Activated CD8-positive, alpha-beta memory T cell treated with anti-CD3 and anti-CD28 coated beads for 1 hour (primary cell): ENCODE data around the gene ARFGEF2.
"Not testable (repeated sequence)": the region's sequence is repeated elsewhere in the genome, so short reads cannot be mapped to it uniquely, and the experiment has no call there.

ENCODE experiments used
- DNase-seq, 2 donors: peaks; one replicate each; pipeline ENCODE4 v3.0.0-alpha.2; 2020; ENCODE audit warnings: low read depth in 1 of 2; ENCODE audit errors: extremely low read depth in 1 of 2

ARFGEF2 gene

GRCh38 chr20:48949304-48950170 lies 28.0 kb downstream of the ARFGEF2 start:
- DNase-seq, result no peak

GRCh38 chr20:48951041-48951440 lies 29.5 kb downstream of the ARFGEF2 start:
- DNase-seq, result no peak

- DNase-seq, result no peak
Measured at GRCh38 chr20:48951646-48952045, 30.1 kb downstream of the ARFGEF2 start.

GRCh38 chr20:48952656-48953055 lies 31.1 kb downstream of the ARFGEF2 start:
- no peak for DNase-seq

- no peak for DNase-seq
Measured at GRCh38 chr20:48953653-48954052, 32.1 kb downstream of the ARFGEF2 start.

DNA sequence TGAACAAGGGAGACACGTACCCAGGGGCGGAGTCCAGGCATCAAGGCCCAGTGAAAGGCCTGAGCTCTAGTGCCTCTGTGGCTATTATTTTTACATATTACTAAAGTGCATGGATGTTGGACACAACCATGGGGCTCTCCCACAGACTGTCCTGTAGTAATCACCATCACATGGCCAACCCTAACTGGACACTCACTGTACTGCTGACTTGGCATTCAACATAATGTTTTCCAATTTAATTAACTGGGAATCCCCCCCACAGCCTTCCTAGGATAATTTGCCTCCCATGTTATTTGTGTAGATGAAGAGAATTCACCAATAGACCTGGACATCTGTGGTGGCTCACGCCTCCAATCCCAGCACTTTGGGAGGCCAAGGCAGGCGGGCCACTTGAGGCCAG lies 34.5 kb downstream of the ARFGEF2 start:
- DNase-seq, result no peak

DNA sequence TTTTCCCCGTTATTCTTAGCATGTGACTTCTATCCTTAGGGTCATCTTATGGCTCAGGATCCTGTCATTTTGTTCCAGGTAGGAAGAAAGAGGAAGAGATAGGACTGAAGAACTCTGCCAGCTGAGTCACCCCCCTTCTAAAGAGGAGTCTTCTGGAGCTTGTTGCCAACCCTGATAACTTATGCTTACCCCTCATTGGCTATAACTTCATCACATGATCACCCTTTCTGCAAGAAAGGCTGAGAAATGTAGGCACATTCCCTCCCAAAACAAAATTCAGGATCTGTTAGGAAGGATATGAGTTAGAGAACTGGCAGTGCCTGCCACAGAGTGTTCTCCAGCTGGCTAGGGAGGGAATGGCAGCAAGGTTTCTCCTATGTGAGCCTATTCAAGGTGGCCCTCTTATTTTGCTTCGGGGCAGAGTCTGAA lies 35.6 kb downstream of the ARFGEF2 start:
- DNase-seq, result no peak

DNA sequence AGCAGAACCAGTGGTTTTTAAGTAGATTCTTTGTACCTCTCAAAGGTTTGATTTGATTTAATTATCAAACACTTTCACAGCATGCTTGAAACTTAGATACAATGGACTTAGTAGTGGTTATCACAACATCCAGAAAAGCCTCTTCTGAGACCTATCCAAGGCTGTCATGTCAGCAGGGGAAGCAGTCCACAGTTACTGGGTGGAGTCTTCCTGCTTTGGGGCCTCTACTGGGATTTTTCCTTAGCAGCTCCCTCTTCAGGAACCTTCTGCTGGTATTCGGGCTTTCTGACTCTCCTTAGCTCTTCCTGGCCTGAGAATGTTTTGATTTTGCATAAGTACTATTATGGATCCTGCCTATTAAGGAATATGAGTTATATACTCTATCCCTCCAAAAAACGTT lies 36.0 kb downstream of the ARFGEF2 start:
- DNase-seq, result no peak

GRCh38 chr20:48958743-48959142 lies 37.2 kb downstream of the ARFGEF2 start:
- no peak for DNase-seq

- no peak for DNase-seq
Measured at GRCh38 chr20:48959899-48960550, 38.5 kb downstream of the ARFGEF2 start.

GRCh38 chr20:48962421-48962820 lies 40.9 kb downstream of the ARFGEF2 start:
- DNase-seq, result no peak

DNA sequence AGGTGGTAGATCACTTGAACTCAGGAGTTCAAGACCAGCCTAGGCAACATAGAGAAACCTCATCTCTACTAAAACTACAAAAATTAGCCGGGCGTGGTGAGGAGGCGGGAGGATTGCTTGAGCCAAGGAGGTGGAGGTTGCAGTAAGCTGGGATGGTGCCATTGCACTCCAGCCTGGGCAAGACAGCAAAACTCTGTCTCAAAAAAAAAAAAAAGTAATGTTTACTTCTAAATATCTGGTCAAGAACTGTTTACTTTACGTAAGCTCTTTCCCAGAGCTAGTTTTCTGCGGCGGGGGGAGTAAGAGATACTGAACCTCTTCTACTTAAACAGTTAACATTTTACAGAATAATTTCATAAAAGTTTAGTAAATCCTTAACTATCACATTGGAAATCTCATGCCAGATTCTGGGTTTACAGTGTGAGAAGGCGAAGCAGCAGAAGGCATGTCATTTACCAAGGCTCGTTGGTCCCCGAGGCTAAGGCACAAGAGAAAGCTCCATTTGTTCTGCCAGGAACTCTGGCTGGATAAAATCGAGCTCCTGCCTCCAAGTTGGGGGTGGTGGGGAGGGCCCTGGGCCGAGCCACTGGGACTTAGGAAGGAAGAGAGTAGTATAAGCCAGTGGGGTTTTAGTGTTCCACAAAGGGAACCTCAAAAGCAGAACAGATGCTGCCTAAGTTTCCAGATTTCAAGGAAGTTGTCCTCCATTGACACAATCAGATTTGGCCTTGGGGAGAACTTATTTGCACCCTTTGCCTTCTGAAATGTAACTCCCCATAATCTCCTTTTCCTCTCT lies 41.7 kb downstream of the ARFGEF2 start:
- DNase-seq, result no peak

DNA sequence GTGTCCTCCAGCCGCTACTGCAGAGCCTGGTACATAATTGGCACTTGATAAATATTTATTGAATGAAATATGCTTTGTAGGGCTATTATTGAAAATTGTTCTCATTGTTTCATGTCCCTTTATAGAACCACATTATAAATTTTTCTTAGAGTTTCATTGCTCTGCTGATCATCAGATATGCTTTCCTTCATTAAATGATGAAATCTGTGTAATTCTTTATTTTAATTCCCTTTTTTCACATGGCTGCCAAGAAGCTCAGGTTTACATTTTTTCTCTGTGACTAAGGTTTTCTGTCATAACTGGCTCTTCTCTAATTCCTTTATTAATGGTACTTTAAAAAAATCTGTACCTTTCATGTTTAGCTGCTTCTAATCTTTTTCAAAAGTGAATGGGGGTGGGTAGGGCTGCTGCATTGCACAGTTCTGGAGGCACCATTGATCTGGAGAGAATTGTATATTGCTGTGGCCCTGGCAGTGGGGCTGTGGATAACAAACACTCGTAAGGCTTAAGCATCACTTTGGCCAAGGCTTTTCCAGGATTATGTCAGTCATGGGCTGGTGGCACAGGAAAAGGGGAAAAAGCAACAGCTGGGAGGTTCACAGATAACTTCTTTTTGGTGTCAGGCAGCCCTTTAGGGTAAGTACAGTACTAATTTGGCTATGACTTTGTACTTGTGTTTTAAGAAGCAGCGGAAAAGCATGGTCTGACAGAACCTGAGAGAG lies 43.8 kb downstream of the ARFGEF2 start:
- no peak for DNase-seq

GRCh38 chr20:48970681-48971365 lies 49.3 kb downstream of the ARFGEF2 start:
- no peak for DNase-seq

- DNase-seq, result no peak
Measured at GRCh38 chr20:48971956-48972355, 50.4 kb downstream of the ARFGEF2 start.

DNA sequence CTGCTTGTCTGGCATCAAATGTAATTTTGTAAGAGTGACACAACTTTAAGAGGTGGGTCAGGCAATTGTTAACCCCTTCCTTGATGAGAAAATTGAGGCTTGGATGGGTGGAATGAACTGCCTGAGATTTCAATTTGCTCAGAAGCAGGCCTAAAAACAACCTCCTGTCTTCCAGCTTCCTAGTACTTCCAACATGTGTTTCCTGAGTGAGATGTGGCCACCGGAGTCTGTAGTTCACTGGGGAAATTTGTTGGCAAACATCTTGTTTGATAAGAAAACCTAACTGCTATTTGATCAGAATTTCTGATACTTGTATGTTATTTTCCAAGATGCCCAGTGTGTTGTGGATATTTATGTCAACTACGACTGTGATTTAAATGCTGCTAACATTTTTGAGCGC lies 51.3 kb downstream of the ARFGEF2 start:
- DNase-seq, result no peak

DNA sequence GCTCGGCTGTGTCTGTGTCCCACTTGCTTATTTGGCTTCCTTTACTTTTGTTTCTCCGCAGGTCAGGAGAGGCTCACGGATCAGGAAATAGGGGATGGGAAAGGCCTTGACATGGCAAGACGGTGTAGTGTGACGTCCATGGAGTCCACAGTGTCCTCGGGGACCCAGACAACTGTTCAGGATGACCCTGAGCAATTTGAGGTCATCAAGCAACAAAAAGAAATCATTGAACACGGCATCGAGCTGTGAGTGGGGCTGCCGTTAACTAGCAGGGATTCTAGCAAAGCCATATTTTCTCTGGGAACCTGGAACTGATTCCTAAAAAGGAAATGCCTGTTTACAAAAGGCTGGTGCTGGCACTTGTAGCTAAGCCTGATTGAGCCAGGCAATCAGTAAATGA lies 54.4 kb downstream of the ARFGEF2 start:
- no peak for DNase-seq

- not testable (repeated sequence) for DNase-seq
Measured at GRCh38 chr20:48979980-48980379, 58.5 kb downstream of the ARFGEF2 start.

- DNase-seq, result no peak
Measured at GRCh38 chr20:48983423-48984400, 62.2 kb downstream of the ARFGEF2 start.
